Cardiac muscle cell (in vitro differentiated cells and primary cell): ENCODE results near the gene OXSM. TPM values are rescaled to one million over a fixed set of nuclear protein-coding genes. Genes with fewer than 3 reads are reported as not detected.

ENCODE experiments used
- DNase-seq, 2 donors: peaks; one replicate each; pipeline versions ENCODE4 v3.0.0 to v3.0.0-alpha.2; 2010 to 2017; ENCODE audit warnings: low read depth in 1 of 2, low spot score in 1 of 2
- H3K27ac ChIP-seq: fragments of 200-600 bp; sonication (generic); 2 replicates; pipeline ENCODE4 v1.5.1; 2016
- H3K27me3 ChIP-seq: fragments of 200-600 bp; sonication (generic); 2 replicates; pipeline ENCODE4 v1.6.0; 2016; ENCODE audit warnings: control low read depth
- H3K36me3 ChIP-seq: fragments of 200-600 bp; sonication (generic); 2 replicates; pipeline ENCODE4 v1.5.1; 2016; ENCODE audit warnings: control low read depth
- H3K4me1 ChIP-seq: fragments of 200-600 bp; sonication (generic); 2 replicates; pipeline ENCODE4 v1.8.1; 2017; ENCODE audit warnings: low read depth, mild to moderate bottlenecking, mixed run types
- H3K4me3 ChIP-seq: fragments of 200-600 bp; sonication (generic); 2 replicates; pipeline ENCODE4 v1.5.1; 2016; ENCODE audit warnings: mild to moderate bottlenecking
- H3K9me3 ChIP-seq: fragments of 200-600 bp; sonication (generic); 2 replicates; pipeline ENCODE4 v1.5.1; 2017; ENCODE audit warnings: low read depth, mild to moderate bottlenecking, control low read depth
- CTCF ChIP-seq: IDR thresholded peaks from 2 replicates; pipeline ENCODE4 v1.5.1; 2012; ENCODE audit warnings: low read depth, mild to moderate bottlenecking, low read length
- polyA plus RNA-seq: library from polyadenylated mRNA; unstranded; fragments of >200 nt; fragmentation: Nextera tagmentation; extraction: Ambion mirVana; gene quantifications from 2 replicates; pipeline ENCODE4 v1.2.1, GENCODE V29; 2016
- total RNA-seq: library from RNA; depleted of rRNA; stranded (reverse); fragments of >200 nt; gene quantifications from 2 replicates; pipeline ENCODE4 v1.2.3, GENCODE V29; 2016

Gene OXSM
- total and polyA plus RNA-seq, 2 experiments from 2014 or later = 4.8 to 17.6 TPM

- Histone ChIP-seq H3K36me3 (peaks cover 27% of the 10 kb centered on the region), H3K27ac (no peak overlapping the region), H3K9me3 (no peaks in the 10 kb centered on the region), H3K27me3 (no peaks in the 10 kb centered on the region), H3K4me1 (no peaks in the 10 kb centered on the region), H3K4me3 (no peak overlapping the region)
- no peak for DNase-seq
- no peak for TF ChIP-seq CTCF
Observed at GRCh38 chr3:25751048-25751447, 38.8 kb upstream of the OXSM start.

GRCh38 chr3:25751725-25752124 is 38.2 kb upstream of the OXSM start:
- H3K9me3 ChIP-seq = no peaks in the 10 kb centered on the region
- H3K4me1 ChIP-seq = no peaks in the 10 kb centered on the region
- no peak for DNase-seq
- H3K36me3 ChIP-seq = peaks cover 27% of the 10 kb centered on the region
- no peak overlapping the region for H3K27ac ChIP-seq
- H3K27me3 ChIP-seq = no peaks in the 10 kb centered on the region
- H3K4me3 ChIP-seq = no peak overlapping the region
- TF ChIP-seq CTCF = no peak

GRCh38 chr3:25768851-25769250 is 21.0 kb upstream of the OXSM start:
- no peaks in the 10 kb centered on the region for H3K4me1 ChIP-seq
- H3K9me3 ChIP-seq = no peaks in the 10 kb centered on the region
- no peaks in the 10 kb centered on the region for H3K27me3 ChIP-seq
- H3K27ac ChIP-seq = no peak overlapping the region
- TF ChIP-seq CTCF = no peak
- H3K4me3 ChIP-seq = no peak overlapping the region
- peaks cover 7% of the 10 kb centered on the region for H3K36me3 ChIP-seq
- no peak for DNase-seq

- peaks cover 3% of the 10 kb centered on the region for H3K4me1 ChIP-seq
- TF ChIP-seq CTCF = no peak
- no peak for DNase-seq
- no peaks in the 10 kb centered on the region for H3K9me3 ChIP-seq
- H3K4me3 ChIP-seq = no peak overlapping the region
- H3K36me3 ChIP-seq = peaks cover 25% of the 10 kb centered on the region
- no peaks in the 10 kb centered on the region for H3K27me3 ChIP-seq
- H3K27ac ChIP-seq = no peak overlapping the region
Observed at GRCh38 chr3:25775936-25776335, 14.0 kb upstream of the OXSM start.

- H3K4me1 ChIP-seq = peaks cover 8% of the 10 kb centered on the region
- no peak overlapping the region for H3K27ac ChIP-seq
- H3K9me3 ChIP-seq = no peaks in the 10 kb centered on the region
- no peak overlapping the region for H3K4me3 ChIP-seq
- H3K27me3 ChIP-seq = no peaks in the 10 kb centered on the region
- no peak for DNase-seq
- no peak for TF ChIP-seq CTCF
- peaks cover 18% of the 10 kb centered on the region for H3K36me3 ChIP-seq
Observed at GRCh38 chr3:25780618-25781017, 9.3 kb upstream of the OXSM start.
